Esophagus squamous epithelium (tissue), 5 donors: ENCODE measurements around the gene THSD7B. TPM values are rescaled to one million over a fixed set of nuclear protein-coding genes. Genes with fewer than 3 reads are reported as not detected.

Experiments
- DNase-seq: peaks from one replicate; lab custom pipeline; 2025; lab: John Stamatoyannopoulos, UW
- H3K27ac ChIP-seq, 4 donors: fragments of 200-600 bp; sonication (generic); one replicate each; pipeline ENCODE4 v1.5.1; 2016 to 2019; ENCODE audit warnings: mild to moderate bottlenecking in 1 of 4
- H3K27me3 ChIP-seq, 4 donors: fragments of 200-600 bp; sonication (generic); 1 replicate in 3 of 4; 2 replicates in 1 of 4; pipeline versions ENCODE4 v1.5.1 to v1.6.0; 2017 to 2021; ENCODE audit warnings: antibody characterized with exemption in 1 of 4
- H3K36me3 ChIP-seq, 3 donors: fragments of 200-600 bp; sonication (generic); one replicate each; pipeline ENCODE4 v1.5.1; 2016 to 2019
- H3K4me1 ChIP-seq, 3 donors: fragments of 200-600 bp; sonication (generic); one replicate each; pipeline ENCODE4 v1.5.1; 2017 to 2019
- H3K4me3 ChIP-seq, 4 donors: fragments of 200-600 bp; sonication (generic); 1 replicate in 3 of 4; 2 replicates in 1 of 4; pipeline ENCODE4 v1.5.1; 2016 to 2019; ENCODE audit warnings: mild to moderate bottlenecking in 2 of 4, moderate library complexity in 1 of 4
- H3K9me3 ChIP-seq, 3 donors: fragments of 200-600 bp; sonication (generic); one replicate each; pipeline ENCODE4 v1.5.1; 2016 to 2019
- POLR2A ChIP-seq, 4 donors: fragments of 450-650 bp; IDR thresholded peaks; one replicate each; pipeline ENCODE4 v1.6.1; 2017; ENCODE audit warnings: antibody characterized with exemption in 4 of 4, mild to moderate bottlenecking in 4 of 4, moderate library complexity in 3 of 4
- WGBS, 2 donors: methylation state at CpG; one replicate each; pipeline ENCODE4 v1.1.5; 2018; 5-methylcytosine and 5-hydroxymethylcytosine counted together
- intact Hi-C: fragments of 100-400 bp; cut with DNase I; formaldehyde crosslinking; loops from one replicate; pipeline ENCODE4 v1.15.0; 2022
- total RNA-seq, 4 donors: library from RNA; depleted of rRNA; stranded (reverse); fragments of >200 nt; gene quantifications; one replicate each; pipeline ENCODE4 v1.1.0, GENCODE V29; 2016
- TF ChIP-seq, protein P1 (sequence below), 6 experiments: fragments of 450-650 bp in 4 of 6; fragments of 200-600 bp in 2 of 6; sonication (generic) in 2 of 6; IDR thresholded peaks; one replicate each; pipeline ENCODE4 v1.5.1; 2016 to 2019; ENCODE audit warnings: antibody characterized with exemption in 6 of 6, mild to moderate bottlenecking in 4 of 6, moderate library complexity in 4 of 6
- donor health status: DM: yes; HTN: yes; CAD: no.

Gene THSD7B
- total RNA-seq, 4 donors from 2014 or later = 0.31 to 0.97 (median 0.72) TPM

DNA sequence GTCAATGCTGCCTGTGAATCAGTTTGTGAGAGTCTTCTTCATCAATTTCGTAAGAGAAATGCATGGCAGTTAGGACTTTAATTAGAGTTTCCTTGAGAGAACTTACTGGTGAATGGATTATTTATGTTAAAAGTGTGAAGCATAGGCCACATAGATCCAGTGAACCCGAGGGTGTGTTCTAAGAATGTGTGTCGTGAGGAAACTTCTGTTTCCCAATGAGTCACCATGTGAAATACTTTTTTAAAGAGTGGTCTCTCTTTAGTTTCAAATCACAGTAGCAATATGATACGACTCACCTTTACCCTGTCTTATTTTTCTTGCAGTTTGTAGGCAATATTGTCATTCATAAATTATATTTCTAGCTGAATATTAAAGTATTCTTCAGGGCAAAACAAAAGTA, 18.5 kb downstream of the THSD7B start:
- no peaks in the 10 kb centered on the region for H3K4me1 ChIP-seq
- no peaks in the 10 kb centered on the region for H3K9me3 ChIP-seq
- 42% methylated on average over 4 of the region's 4 CpGs for WGBS, 2 donors
- no peaks in the 10 kb centered on the region for H3K27me3 ChIP-seq
- intact Hi-C loops = no loop called here
- H3K36me3 ChIP-seq = no peaks in the 10 kb centered on the region
- no peak for TF ChIP-seq POLR2A (IDR thresholded peaks at IDR 0.05)
- TF ChIP-seq, protein P1, sequence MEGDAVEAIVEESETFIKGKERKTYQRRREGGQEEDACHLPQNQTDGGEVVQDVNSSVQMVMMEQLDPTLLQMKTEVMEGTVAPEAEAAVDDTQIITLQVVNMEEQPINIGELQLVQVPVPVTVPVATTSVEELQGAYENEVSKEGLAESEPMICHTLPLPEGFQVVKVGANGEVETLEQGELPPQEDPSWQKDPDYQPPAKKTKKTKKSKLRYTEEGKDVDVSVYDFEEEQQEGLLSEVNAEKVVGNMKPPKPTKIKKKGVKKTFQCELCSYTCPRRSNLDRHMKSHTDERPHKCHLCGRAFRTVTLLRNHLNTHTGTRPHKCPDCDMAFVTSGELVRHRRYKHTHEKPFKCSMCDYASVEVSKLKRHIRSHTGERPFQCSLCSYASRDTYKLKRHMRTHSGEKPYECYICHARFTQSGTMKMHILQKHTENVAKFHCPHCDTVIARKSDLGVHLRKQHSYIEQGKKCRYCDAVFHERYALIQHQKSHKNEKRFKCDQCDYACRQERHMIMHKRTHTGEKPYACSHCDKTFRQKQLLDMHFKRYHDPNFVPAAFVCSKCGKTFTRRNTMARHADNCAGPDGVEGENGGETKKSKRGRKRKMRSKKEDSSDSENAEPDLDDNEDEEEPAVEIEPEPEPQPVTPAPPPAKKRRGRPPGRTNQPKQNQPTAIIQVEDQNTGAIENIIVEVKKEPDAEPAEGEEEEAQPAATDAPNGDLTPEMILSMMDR (IDR thresholded peaks at IDR 0.05) = no peak
- no peak overlapping the region for H3K4me3 ChIP-seq
- no peak overlapping the region for H3K27ac ChIP-seq
- no peak for DNase-seq

DNA sequence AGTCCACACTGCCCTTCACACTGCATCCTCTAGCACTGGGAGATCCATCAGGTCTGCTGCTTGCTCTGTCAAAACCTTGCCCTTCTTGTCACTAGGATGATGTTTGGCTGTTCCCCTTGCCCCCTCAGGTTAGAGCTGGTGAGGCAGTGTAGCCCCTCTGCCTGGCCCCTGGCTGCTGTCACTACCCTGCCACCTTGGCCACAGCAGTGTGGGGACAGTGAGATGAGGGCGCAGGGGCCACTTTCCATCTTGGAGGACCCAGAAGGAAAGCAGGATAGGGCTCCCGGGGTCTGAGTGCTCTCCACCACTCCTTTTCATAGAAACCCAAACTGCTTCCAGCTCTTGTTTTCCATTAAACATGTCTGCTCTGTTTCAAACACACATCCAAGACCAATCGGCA, 19.9 kb downstream of the THSD7B start:
- Histone ChIP-seq H3K27ac (no peak overlapping the region), H3K27me3 (no peaks in the 10 kb centered on the region), H3K4me1 (no peaks in the 10 kb centered on the region), H3K36me3 (no peaks in the 10 kb centered on the region), H3K4me3 (no peak overlapping the region), H3K9me3 (no peaks in the 10 kb centered on the region)
- 75 to 87% methylated on average over 2 to 3 of the region's 3 CpGs for WGBS, 2 donors
- DNase-seq = no peak
- no peak for TF ChIP-seq POLR2A (IDR thresholded peaks at IDR 0.05)
- TF ChIP-seq, protein P1 (IDR thresholded peaks at IDR 0.05) = no peak
- intact Hi-C loops = no loop called here

DNA sequence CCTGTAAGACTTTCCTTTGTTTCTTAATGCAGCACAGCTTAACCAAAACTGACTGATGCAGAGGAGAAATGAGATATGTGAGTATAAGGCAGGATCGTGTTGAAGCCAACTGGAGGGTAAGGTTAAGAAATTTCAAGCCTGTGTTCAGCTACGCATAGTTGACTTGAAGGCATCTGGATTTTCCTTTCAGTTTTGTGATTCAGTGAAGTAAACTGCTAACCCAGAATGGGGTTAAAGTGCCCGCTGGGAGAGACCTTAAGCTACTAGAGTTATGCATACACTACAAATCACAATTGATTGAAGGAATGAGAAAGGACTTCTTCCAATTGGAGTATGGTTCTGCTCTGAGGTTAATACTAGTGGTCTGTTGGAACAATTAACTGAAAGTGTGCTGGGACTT, 22.6 kb downstream of the THSD7B start:
- TF ChIP-seq, protein P1 (IDR thresholded peaks at IDR 0.05) = no peak
- no peak for TF ChIP-seq POLR2A (IDR thresholded peaks at IDR 0.05)
- WGBS, 2 donors = 75 to 85% methylated on average over 3 of the region's 3 CpGs
- H3K27ac ChIP-seq = no peak overlapping the region
- H3K4me3 ChIP-seq = no peak overlapping the region
- no peaks in the 10 kb centered on the region for H3K9me3 ChIP-seq
- H3K27me3 ChIP-seq = no peaks in the 10 kb centered on the region
- H3K36me3 ChIP-seq = no peaks in the 10 kb centered on the region
- H3K4me1 ChIP-seq = no peaks in the 10 kb centered on the region
- intact Hi-C loops = no loop called here
- no peak for DNase-seq

DNA sequence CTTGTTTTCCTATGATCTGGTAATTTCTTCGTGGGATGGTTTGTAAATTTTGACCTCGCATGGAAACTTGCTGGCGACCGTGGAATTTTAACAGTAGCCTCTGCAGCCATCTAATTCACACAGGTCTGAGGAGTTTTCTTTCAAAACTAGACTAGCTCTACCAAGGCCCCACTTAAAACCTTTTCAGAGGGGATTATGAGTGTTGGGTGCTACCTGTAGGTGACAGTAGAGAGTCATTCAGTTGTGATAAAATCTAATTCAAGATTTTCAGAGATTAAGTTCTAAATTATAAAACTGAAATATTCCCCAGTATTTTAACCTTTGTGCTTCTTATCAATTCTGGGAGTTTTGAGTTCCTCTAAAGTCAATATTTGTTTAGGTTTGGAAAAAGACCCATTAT, 31.0 kb downstream of the THSD7B start:
- Histone ChIP-seq H3K4me1 (no peaks in the 10 kb centered on the region), H3K4me3 (no peak overlapping the region), H3K27me3 (no peaks in the 10 kb centered on the region), H3K27ac (no peak overlapping the region), H3K36me3 (no peaks in the 10 kb centered on the region), H3K9me3 (no peaks in the 10 kb centered on the region)
- WGBS, 2 donors = 75 to 84% methylated on average over 4 of the region's 4 CpGs
- TF ChIP-seq, protein P1 (IDR thresholded peaks at IDR 0.05) = peak in 1 of 6 experiments; percentile 12
- no peak for TF ChIP-seq POLR2A (IDR thresholded peaks at IDR 0.05)
- intact Hi-C loops = no loop called here
- DNase-seq = no peak

DNA sequence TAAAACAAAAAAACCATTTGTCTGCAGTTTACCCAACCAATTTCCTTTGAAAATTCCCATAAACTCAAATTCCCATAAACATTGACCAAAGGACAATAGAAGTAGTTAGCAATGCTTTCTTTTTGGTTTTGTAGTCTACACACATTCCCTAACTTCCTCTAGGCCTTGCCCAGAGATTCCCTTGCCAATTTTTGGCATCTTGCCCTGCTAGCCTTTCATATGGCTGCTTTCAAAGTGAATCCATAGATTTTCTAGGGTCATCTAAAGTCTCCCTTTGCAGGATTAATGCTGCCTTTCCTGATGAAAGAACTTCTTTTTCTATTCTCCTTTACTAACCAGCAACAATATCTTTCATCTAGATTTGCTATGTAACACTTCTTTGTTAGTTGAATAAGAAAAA, 33.4 kb downstream of the THSD7B start:
- Histone ChIP-seq H3K27me3 (no peaks in the 10 kb centered on the region), H3K4me3 (no peak overlapping the region), H3K36me3 (no peaks in the 10 kb centered on the region), H3K4me1 (no peaks in the 10 kb centered on the region), H3K9me3 (no peaks in the 10 kb centered on the region), H3K27ac (no peak overlapping the region)
- intact Hi-C loops = no loop called here
- no peak for TF ChIP-seq POLR2A (IDR thresholded peaks at IDR 0.05)
- TF ChIP-seq, protein P1 (IDR thresholded peaks at IDR 0.05) = no peak
- no peak for DNase-seq
